ENCODE data around the gene ASH1L.

The ASH1L gene

GRCh38 chr1:155287987-155288543 lies 274.5 kb downstream of the ASH1L start:
- DNase-seq (ENCODE audit: insufficient read length, low spot score) (no peak), FAIRE-seq (no peak)

GRCh38 chr1:155286544-155286943 lies 276.1 kb downstream of the ASH1L start:
- no peak for TF ChIP-seq POLR2AphosphoS5 (IDR thresholded peaks at IDR 0.05; ENCODE audit: low read depth, low read length)
- TF ChIP-seq PAX5 (IDR thresholded peaks at IDR 0.05; ENCODE audit: insufficient read depth, low read length, severe bottlenecking): no peak
- TF ChIP-seq TAF1 (IDR thresholded peaks at IDR 0.05; ENCODE audit: low read depth, low read length): no peak
- TF ChIP-seq POU2F2 (IDR thresholded peaks at IDR 0.05; ENCODE audit: low read depth, low read length): no peak
- no peak for TF ChIP-seq SPI1 (IDR thresholded peaks at IDR 0.05; ENCODE audit: low read depth, low read length)
- FAIRE-seq: no peak
- DNase-seq (ENCODE audit: insufficient read length, low spot score): no peak

More at GRCh38 chr1:155287987-155288543, 274.5 kb downstream of the ASH1L start:
- no peak for TF ChIP-seq POLR2A (IDR thresholded peaks at IDR 0.05; ENCODE audit: low read depth, low read length)

GRCh38 chr1:155285631-155286044 lies 277.0 kb downstream of the ASH1L start:
- DNase-seq (ENCODE audit: insufficient read length, low spot score) (no peak), FAIRE-seq (no peak)
- TF ChIP-seq PAX5 (IDR thresholded peaks at IDR 0.05; ENCODE audit: insufficient read depth, low read length, severe bottlenecking) (no peak), TAF1 (IDR thresholded peaks at IDR 0.05; ENCODE audit: low read depth, low read length) (no peak), POLR2AphosphoS5 (IDR thresholded peaks at IDR 0.05; ENCODE audit: low read depth, low read length) (no peak), SPI1 (IDR thresholded peaks at IDR 0.05; ENCODE audit: low read depth, low read length) (no peak), POU2F2 (IDR thresholded peaks at IDR 0.05; ENCODE audit: low read depth, low read length) (no peak), POLR2A (IDR thresholded peaks at IDR 0.05; ENCODE audit: low read depth, low read length) (no peak)

Data from GM12891 (cell line).